Measurements from ENCODE around the gene PTPN7.
A peak's percentile ranks its signal among the peaks of the same experiment; 100 is the strongest.
"Not testable (repeated sequence)": the region's sequence is repeated elsewhere in the genome, so short reads cannot be mapped to it uniquely, and the experiment has no call there.

PTPN7 gene

DNA sequence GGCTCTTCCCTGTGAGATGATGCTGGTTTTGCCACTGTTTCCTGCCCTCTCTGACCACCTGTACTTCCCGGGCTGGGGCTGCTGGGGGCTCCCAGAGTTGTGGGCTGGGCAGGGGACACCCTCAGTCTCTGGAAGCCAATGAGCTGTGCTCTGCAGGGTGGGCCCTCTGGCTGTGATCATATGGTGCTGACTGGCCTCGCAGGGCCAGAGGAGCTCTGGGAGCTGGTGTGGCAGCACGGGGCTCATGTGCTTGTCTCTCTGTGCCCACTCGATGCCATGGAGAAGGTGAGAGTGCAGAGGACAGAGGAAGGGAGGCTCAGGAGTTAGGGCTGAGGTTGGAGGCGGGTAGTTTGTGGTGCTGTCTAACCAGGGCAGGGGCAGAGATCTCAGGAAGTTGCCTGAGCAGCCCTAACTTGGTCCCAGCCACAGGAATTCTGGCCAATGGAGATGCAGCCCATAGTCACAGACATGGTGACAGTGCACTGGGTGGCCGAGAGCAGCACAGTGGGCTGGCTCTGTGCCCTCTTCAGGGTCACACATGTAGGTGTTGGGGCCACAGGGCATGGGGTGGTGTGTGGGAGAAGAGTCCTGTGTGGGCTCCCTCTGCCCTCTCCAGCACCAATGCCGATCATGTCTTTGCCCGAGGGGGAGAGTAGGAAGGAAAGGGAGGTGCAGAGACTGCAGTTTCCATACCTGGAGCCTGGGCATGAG, 27.4 kb upstream of the PTPN7 start:
- TF ChIP-seq CTCF (conservative IDR thresholded peaks at IDR 0.05): no peak
- TF ChIP-seq ZFX (IDR thresholded peaks at IDR 0.05): no peak

DNA sequence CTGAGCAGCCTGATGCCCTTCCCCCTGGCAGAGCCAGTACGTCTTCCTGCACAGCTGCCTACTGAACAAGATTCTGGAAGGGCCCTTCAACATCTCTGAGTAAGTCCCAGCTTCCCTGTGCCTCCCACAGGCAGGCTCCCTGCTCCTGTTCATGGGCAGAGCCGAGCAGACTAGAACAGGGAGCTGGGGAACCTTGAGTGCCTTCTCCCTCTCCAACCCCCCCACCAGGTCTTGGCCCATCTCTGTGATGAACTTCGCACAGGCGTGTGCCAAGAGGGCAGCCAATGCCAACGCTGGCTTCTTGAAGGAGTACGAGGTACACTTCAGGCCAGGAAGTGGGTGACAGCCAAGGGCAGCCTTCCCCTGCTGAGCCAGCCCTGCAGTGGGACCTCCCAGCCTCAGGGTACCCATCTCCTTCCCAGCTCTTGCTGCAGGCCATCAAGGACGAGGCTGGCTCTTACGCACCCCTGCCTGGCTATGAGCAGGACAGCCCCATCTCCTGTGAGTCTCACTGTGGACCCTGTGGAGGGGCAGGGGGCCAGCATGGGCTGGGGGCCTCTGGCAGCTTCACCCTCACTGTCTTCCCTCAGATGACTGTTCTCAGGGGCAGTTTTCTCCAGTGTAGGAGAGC, 26.8 kb upstream of the PTPN7 start:
- H3K27ac ChIP-seq: no peak overlapping the region
- TF ChIP-seq CTCF (conservative IDR thresholded peaks at IDR 0.05): no peak

More for the DNA sequence above, 27.4 kb upstream of the PTPN7 start:
- H3K27ac ChIP-seq: no peak overlapping the region

- no peak overlapping the region for H3K27ac ChIP-seq
- TF ChIP-seq ZFX (IDR thresholded peaks at IDR 0.05) (no peak), CTCF (conservative IDR thresholded peaks at IDR 0.05) (no peak)
Observed at GRCh38 chr1:202186327-202186726, 25.9 kb upstream of the PTPN7 start.

DNA sequence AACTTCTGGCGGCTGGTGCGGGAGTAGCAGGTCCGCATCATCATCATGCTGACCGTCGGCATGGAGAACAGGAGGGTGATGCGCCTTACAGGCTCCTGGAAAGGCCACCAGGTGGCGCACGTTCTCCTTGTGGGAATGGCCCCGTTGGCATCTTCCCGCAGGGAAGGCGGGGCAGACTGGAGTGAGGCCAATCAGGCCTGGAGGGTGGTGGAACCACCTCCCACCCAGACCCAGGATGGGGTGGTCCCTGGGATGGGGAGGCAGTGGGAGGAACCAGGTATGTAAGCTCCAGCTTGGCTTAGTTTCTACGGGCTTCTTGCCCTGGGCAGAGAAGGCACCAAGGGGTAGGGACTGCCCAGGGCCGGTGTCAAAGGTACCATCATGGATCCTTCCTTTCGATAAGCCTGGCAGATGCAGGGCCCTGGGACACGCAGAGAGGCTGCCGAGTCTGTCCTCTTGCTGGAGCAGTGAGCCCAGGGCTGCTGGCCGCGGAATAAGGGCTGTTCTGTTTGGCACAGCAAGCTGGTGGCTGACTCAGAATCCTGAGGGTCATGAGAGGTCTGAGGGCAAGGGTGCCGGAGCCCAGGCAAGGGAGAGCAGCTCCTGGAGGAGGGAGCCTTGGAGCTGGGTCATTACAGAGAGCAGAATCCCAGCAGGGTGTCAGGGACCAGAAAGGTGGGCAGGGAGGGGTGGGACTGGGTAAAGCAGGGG, 24.5 kb upstream of the PTPN7 start:
- TF ChIP-seq CTCF (conservative IDR thresholded peaks at IDR 0.05): peak; percentile 89
- no peak for TF ChIP-seq ZFX (IDR thresholded peaks at IDR 0.05)
- H3K27ac ChIP-seq: no peak overlapping the region

DNA sequence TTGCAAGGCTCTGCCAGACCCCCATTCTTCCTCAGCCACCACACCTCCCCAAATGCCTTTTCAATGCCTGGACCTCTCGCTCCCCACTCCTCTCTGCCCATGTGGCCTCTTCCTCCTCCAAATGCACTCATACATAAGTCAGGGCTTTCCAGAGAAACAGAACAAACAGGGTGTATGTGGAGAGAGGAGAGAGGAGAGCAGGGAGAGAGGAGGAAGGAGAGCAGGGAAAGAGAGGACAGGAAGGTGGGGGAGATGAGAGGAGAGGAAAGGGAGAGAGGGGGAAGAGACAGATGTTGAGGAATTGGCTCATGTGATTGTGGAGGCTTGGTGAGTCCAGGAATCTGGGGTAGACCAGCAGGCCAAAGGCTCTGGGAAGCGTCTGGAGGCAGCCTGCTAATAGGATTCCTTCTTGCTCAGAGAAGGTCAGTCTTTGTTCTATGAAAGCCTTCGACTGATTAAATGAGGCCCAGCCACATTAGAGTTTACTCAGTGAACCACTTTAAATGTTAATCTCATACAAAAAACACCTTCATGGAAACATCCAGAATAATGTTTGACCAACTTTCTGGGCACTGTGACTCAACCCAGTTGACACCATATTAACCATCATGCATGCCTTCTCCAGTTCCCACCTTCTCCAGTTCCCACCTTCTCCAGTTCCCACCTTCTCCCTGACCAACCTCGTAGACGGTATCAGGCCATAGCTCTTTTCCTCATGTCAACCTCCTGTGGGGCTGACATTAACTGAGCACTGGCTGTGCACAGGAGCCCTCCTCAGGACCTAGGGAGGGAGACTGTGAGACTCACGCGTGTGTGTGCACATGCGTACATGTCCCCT, 21.9 kb upstream of the PTPN7 start:
- no peak overlapping the region for H3K27ac ChIP-seq
- TF ChIP-seq ZFX (IDR thresholded peaks at IDR 0.05): no peak
- TF ChIP-seq CTCF (conservative IDR thresholded peaks at IDR 0.05): no peak

GRCh38 chr1:202181586-202181985, 21.2 kb upstream of the PTPN7 start:
- no peak for TF ChIP-seq ZFX (IDR thresholded peaks at IDR 0.05)
- TF ChIP-seq CTCF (conservative IDR thresholded peaks at IDR 0.05): no peak
- H3K27ac ChIP-seq: no peak overlapping the region

DNA sequence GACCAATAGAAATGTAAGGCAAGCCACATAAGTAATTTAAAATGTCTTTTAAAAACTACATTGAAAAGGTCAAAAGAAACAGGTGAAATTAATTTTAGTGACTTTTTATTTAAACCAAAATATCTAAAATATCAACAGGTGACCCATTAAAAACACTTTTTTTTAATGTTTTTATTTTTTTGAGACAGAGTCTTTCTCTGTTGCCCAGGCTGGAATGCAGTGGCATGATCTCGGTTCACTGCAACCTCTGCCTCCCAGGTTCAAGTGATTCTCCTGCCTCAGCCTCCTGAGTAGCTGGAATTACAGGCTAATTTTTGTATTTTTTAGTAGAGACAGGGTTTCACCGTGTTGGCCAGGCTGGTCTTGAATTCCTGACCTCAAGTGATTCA, 20.3 kb upstream of the PTPN7 start:
- H3K27ac ChIP-seq: not testable (repeated sequence)

All from C4-2B (cell line).